GM19324 (cell line): ENCODE results near the gene WDR20.

Experiments
- ATAC-seq: cut with Tn5 transposase; IDR thresholded peaks from one replicate; pipeline ENCODE4 v1.9.1; 2021; ENCODE audit warnings: mild to moderate bottlenecking, moderate library complexity; ENCODE audit not compliant: unreplicated experiment, low FRiP score

Gene WDR20

DNA sequence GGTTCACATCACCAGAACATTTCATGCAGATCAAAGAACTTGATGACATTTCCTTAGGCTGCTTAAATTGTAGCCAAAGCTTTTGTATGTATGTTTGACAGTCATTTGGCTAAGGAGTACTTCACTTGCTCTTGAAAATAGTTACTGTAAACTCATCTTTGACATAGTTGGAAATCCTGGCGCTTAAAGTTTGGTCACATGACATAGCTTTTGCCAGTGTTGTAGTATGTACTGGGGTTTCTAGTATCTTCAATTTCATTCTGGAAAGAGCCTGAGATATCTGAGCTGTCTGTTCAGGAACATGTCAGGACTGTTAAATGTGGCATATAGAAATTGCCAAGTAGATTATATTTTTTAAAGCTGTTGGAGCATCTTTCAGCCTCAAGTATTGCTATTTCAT is 55.7 kb downstream of the WDR20 start:
- no peak for ATAC-seq

DNA sequence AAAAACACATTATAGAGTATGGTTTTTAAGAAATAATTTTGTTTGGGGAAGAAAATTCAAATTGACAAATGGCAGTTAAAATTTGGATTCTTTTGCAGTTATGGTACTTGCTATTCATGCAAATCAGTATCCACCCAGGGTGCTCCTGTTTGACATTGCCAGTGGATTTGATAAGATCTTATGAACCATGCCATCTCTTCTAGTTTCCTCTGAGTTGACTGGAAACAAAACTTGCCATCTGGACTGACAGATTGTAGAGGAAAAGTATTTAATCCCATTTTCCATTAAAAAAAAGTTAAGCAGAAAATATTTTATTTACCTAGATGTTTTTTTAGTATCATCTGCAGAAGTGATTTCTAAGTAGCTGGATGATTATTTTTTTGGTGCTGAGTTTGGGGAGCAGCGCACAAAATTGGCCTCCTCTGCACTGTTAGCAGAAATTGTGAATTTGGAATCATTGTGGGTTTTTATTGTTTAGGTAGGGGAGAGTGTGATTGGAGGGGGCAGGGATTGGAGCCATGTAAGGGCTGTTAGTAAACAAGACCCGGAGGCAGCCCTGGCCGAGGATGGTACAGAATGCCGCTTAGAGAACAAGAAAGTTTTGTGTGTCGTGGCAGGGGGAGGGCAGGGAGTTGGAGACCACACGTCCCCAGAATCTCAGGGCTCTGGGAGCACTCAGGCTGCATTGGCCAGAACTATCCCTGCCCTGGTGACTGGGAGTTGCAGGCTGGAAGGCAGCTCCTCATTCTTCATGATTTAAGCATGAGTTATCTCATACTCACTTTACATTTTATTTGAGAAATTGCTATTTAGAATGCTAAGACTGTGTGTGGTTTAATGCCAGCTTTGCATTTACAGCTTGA is 56.6 kb downstream of the WDR20 start:
- ATAC-seq = no peak

DNA sequence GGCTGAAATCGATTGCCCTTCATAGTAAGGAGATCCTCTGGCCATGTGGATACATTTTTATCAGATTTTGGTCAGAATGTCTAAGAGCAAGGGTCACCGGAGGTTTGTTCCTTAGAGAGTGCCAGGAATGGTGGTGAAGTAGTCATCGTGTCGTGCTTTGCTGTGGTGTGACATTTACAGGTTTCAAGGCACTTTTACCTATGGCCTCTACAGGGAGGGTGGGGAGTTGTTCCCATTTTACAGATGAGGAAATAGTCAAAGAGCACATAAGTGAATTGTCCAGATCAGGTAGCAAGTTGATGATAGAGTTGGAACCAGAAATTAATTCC is 57.2 kb downstream of the WDR20 start:
- no peak for ATAC-seq

DNA sequence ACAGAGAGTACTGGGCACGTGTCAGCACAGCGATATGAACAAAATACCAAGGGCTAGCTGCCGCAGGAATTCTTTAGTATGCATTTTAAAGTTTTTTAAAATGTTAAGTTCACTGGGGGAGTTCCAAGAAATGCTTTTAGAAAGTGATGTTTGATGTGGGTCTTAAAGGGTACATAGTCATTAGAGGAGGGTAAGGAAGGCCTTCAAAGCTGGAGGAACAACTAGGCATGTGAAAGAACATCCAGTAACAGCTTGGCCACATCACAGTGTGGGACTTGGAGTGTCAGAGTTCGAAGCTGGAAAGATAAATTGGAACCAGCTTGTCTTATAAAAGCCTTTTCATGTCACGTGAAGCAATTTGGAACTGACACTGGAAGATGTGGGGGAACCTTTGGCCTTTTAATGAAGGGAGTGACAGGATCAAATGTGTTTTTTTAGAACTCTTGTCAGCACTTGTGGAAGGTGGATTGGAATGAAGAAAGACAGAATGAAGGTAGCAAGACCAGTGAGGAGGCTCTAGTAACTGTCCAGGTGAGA is 57.7 kb downstream of the WDR20 start:
- ATAC-seq = no peak

DNA sequence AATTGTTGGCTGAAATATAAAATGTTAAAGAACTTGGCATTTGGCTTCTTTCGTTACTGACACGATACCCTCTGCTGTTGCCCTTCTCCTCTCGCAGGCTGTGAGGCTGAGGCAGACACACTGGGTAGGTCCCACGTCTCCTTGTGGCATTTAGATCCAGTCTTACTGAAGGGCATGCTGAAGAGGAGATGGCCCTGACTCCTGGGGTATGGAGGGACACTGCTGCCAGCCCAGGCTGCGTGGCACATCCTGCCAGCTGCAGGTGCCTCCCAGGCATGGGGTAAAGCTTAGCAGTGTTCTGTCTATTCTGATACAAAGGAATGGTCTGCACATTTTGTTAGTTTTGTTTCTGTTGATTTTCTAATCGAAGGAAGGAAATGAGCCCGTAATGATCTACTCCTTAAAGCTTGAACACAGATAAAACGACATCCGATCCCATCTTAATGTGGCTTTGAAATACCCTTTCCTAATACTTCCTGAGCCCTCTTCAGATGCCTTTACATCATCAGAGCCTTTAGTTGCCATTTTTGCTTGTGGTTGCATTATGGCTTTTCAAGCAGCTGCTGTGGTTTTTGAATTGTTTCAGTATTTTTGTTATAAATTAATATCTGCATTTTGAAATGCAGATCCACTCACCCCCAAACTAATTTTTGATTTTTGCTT is 61.1 kb downstream of the WDR20 start:
- ATAC-seq = no peak

DNA sequence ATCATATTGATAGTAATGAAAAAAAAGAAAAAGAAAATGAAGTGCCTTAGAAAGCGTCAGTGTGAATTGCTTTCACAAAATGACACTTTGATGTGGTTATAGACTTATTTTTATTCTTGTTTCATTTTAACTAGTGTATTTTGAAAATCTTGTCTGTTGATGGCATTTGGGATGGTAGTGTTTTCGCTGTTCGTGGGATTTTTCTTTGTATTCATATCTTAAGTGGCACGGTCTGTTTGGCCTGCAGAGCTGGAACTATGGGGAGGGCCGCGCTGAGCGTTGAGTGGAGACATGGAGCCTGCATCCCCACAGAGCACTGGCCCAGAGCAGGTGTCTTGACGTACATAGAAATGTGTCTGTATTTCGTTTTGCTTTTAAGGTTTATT is 61.6 kb downstream of the WDR20 start:
- no peak for ATAC-seq

DNA sequence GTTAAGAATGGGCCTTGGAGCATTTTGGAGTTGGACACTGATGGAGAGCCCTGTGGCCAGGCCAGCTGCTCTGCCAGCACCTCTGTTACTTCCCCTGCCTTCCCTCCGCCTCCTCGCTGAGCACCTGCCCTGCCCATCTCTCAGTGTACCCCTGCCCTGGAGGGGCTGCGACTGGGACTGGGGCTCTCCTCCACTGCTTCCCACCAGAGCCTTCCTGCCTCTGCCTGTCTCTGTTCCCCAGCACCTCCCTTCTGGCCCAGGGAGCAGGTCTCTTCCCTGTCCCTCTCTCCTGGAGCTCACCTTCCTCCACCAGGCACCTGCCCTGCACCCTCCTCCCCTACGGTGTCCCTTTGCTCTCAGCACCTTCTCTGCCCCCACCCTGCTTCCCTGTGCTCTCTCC is 62.1 kb downstream of the WDR20 start:
- no peak for ATAC-seq

DNA sequence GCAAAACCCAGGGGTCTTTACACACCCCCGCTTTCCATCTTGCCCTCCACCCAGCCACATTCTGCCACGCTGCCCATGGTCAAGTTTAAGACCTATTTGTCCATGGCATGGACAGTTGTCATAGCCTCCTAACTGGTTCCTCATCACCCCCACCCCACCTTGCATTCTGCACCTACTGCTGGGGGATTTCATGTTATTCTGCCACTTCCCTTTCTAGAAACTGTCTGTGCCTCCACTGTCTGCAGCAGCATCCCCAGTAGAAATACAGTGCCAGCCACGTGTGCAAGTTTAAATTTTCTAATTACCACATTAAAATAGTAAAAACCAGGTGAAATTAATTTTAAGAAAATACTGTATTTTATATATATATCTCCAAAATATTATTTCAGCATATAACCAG is 63.2 kb downstream of the WDR20 start:
- ATAC-seq = no peak

DNA sequence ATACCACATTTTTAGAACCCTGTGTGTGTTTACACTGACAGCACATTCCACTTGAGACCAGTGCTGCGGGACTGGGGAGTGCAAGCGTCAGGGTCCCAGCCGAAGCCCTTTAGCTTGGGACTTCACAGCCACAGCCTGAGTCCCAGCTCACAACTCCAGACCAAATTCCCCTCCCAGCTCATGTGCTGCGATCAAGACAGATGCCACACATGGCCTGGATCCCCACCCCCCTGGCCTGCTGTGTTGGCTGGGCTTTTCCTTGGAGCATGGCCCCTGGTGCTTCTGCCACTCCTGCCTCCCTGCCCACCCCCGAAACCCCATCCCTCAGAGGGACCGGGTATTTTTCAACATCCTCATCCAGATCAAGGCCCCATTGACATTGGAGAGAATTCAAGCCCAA is 63.7 kb downstream of the WDR20 start:
- ATAC-seq = no peak

DNA sequence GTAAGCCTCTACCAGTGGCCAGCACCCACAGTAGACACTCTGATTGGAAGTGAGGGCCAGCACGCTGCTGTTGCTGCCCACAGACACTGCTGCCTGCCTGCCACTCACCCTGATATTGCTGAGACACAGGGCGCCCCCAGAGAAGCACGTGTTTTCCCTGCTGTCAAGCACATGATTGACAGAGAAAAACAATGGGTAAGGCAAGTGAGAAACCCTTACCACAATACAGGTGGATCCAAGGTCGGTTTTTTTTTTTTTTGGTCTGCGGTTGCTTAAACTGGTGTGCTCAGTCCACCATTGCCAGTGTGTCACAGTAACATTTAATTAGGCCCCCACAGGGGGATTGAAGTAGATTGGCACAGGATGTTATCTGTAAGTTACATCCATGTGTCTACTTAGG is 65.9 kb downstream of the WDR20 start:
- ATAC-seq = no peak

DNA sequence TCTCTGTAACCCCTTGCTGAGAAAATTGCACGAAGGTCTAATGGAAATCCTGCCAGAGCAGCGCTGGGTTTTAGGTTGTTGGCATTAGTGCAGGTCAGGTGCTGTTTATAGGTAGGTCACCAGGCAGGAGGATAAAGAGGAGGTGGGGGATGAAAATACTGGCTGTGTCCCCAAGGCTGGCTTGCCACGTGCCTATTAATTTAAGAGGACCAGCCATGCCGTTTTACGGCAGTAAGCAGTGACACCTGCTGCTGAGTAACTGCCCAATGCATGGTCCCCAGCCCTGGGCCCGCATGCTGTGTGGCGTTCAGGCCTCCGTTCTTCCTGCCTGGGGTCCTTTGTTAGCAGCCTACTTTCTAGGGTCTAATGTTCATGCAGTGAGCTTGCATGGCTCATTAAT is 67.2 kb downstream of the WDR20 start:
- ATAC-seq = no peak

DNA sequence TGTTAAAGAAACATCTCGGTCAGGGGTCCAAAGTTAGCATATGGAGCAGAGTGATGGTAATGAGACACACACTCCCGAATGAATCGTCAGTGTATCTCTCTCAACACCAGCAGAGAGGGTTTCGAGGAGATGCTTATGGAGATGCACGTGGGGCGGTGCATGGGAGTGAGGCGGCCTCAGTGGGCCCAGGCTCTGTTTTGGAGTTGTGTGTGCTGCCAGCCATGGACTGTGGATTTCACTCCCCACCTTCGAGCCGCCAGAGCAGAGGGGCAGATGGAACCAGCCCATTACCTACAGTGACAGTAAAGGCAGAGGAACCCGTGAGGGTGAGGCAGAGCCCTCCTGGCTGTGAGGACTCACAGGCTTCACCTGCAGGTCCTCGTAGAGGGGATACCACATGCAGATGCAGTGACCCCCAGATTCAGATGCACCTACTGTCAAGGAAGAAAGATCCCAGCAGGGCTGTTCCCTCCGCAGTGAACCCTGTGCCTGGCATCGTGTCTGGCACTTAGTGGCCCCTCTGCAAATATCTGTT is 68.2 kb downstream of the WDR20 start:
- no peak for ATAC-seq

DNA sequence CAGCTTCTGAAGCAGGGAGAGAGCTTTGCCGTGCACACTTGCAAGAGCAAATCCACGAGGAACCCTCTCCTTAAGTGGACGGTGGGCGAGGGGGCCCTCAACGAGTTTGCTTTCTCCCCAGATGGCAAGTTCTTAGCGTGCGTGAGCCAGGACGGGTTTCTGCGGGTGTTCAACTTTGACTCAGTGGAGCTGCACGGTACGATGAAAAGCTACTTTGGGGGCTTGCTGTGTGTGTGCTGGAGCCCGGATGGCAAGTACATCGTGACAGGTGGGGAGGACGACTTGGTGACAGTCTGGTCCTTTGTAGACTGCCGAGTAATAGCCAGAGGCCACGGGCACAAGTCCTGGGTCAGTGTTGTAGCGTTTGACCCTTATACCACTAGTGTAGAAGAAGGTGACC is 69.0 kb downstream of the WDR20 start:
- no peak for ATAC-seq

DNA sequence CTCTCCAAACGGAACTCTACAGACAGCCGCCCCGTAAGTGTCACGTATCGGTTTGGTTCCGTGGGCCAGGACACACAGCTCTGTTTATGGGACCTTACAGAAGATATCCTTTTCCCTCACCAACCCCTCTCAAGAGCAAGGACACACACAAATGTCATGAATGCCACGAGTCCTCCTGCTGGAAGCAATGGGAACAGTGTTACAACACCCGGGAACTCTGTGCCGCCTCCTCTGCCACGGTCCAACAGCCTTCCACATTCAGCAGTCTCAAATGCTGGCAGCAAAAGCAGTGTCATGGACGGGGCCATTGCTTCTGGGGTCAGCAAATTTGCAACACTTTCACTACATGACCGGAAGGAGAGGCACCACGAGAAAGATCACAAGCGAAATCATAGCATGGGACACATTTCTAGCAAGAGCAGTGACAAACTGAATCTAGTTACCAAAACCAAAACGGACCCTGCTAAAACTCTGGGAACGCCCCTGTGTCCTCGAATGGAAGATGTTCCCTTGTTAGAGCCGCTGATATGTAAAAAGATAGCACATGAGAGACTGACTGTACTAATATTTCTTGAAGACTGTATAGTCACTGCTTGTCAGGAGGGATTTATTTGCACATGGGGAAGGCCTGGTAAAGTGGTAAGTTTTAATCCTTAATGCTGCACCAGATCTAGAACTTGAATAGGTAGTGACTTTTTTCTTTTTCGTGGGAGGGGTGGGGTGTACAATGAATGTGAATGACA is 69.7 kb downstream of the WDR20 start:
- ATAC-seq = no peak

DNA sequence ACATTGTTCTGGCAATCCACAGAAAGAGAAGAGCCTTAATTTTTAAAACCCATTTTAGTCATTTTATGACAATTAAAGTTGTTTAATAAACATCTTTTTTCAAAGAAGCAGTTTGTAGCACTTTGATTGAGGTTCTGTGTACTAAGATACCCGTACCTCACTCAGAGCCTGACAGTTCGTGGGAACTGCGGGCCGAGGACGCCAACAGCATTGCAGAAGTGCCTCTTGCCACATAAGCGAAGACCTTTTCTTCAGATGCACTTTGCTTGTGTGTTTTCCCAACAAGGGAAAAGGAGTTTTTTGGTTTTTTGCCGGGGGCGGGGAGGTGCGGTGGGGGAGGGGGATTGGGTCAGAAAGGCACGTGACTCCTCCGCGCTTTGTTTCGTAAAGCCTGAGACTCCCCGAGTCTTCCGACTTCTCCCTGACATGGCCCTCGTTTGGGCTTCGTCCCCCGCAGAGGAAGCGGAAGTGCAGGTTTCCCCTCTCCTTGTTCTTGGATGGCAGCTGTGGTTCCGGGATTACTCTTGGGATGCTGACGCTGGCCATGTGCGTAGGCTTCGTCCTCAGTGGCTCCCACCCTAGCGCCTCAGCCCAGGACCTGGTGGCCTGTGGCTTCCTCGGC is 70.8 kb downstream of the WDR20 start:
- ATAC-seq = no peak

DNA sequence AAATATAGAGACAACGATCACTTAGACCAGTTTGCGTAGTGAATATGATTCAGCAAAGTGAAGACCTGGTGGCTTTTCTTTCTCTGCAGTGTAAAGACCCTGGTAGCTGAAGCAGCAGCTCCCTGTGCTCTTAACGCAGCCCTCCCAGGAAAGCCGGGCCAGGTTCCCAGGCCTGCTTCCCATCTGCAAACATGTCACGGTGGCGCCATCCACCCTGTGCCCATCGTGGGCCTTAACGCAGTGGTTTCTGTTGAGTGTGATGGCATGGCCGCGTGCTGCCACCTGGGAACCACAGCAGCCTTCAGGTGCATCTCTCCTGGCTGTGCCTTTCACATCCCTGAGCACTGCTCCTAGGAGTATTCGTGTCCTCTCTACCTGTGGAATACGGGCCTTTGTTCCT is 71.5 kb downstream of the WDR20 start:
- no peak for ATAC-seq

DNA sequence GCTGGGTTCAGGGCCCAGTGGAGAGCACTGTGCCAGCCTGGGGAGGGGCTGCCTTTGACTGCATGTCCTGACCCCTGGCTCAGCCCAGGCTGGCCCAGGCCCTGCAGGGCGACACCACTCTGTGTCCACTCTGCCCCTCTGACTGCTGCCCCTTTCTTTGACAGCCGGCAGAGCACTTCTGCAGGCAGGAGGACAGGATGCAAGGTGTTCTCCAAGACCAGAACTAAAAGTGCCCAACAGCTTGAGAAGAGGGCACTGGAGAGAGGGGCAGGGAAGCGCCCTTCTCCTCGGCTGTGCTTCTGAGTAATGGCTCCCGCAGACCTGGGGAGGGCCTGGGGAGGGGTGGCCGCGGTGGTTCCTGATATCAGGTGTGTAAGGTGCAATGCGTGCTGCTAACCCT is 72.7 kb downstream of the WDR20 start:
- no peak for ATAC-seq

DNA sequence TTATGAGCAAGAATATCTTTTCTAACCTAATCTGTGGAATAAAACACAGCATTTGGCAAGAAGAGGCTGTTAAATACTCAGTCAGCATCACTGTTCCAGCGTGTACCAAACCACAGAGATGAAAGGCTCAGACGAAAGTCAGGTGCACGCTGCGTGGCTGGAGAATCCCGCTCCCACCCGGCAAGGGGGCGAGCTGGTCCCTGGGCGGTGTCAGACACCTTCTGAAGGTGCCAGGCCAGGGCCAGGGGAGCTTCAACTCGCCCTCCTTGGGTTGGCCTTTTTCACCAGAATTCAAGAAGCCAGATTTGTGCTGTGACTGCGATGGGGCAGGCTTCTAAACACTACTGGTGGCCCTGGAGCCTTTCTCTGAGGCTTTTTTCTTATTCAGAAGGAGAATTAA is 73.1 kb downstream of the WDR20 start:
- no peak for ATAC-seq

DNA sequence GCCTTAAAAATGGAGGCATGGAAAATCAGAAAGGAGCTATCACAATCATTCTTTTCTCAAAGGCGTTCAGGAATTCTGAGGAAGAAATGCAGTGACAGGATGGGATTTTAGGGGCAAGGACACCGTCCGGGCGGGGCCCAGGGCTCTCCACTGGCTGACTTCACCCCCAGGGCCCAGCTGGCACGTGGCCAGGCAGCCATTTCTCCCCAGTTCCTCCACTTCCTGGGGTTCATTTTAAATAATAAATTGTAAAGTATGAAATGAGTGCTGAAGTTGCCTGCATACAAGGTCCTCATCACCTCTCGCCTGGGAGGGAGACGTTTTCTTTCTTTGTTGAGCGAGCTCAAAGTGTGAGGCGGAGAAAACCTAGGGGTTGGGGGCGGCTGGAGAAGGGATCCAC is 73.8 kb downstream of the WDR20 start:
- ATAC-seq = no peak

DNA sequence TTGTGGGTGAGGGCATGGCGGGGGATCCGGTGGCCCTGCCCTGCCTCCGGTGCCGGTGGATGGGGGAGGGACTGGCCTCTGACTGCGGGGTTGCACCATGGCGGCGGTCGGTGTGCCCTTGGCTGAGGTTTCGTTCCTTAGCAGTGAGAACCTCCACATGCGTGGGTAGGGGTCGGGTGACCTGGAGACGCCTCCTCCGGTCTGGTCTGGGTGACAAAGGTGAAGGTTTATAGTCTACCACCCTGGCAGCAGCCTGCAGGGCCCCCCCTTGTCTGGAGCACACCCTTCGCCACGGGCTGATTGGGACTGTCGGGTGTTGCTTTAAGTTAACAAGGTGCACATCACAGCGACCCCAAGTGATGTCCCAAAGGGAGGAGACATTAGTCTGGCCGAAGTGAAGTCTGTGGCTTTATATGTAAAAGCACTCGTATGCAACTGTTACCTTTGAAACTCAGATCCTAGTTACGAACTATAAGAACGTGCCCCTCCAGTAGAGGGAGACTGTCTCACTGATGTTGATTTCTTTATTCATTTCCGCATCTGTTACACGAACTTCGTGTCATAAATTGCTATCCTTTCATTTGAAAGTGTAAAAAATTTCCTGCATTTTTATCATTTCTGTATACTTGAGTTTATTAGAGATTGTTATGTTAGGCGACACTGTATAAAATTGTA is 74.4 kb downstream of the WDR20 start:
- no peak for ATAC-seq
